Nephron (organoid): Measurements from ENCODE around the gene NTM.

Experiments
- H3K27ac Mint-ChIP-seq, 3 experiments: 2 replicates each; pipeline ENCODE4 v1.8.0; 2020; ENCODE audit warnings: mixed read lengths in 3 of 3, mild to moderate bottlenecking in 2 of 3, moderate library complexity in 1 of 3
- H3K27me3 Mint-ChIP-seq: 2 replicates; pipeline ENCODE4 v1.8.0; 2021; ENCODE audit warnings: low read depth, mild to moderate bottlenecking, moderate library complexity, mixed read lengths
- H3K36me3 Mint-ChIP-seq: 2 replicates; pipeline ENCODE4 v1.8.0; 2020; ENCODE audit warnings: low read depth, mixed read lengths
- H3K4me1 Mint-ChIP-seq: 2 replicates; pipeline ENCODE4 v1.8.0; 2020; ENCODE audit warnings: mixed read lengths
- H3K4me3 Mint-ChIP-seq, 3 experiments: 2 replicates each; pipeline ENCODE4 v1.8.0; 2020; ENCODE audit warnings: mild to moderate bottlenecking in 3 of 3, mixed read lengths in 3 of 3, moderate library complexity in 2 of 3
- H3K9me3 Mint-ChIP-seq: 2 replicates; pipeline ENCODE4 v1.8.0; 2020; ENCODE audit warnings: mixed read lengths
- TF ChIP-seq, protein P1 (sequence below), 3 experiments: fragments of 200-600 bp; sonication (generic); IDR thresholded peaks; one replicate each; pipeline ENCODE4 v1.5.0; 2021; ENCODE audit warnings: antibody characterized with exemption in 3 of 3; ENCODE audit not compliant: unreplicated experiment in 3 of 3

NTM gene

DNA sequence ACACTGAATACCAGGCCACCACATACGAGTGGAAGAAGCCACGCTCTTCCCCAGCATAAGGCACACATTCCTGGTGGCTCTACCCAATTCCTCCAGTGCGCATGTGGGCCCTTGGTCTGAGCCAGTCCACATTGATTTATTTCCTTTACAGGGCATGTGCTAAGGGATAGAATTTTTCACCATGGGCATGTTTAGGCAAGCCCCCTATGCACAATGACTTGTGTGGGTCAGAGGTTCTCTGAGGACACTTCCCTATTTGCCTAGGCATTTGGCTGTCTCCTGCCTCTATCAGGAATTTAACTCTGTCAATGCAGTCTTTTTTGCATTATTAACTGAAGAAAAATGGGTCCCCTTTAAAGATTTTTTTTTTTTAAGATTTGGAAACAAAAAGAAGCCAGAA lies 718.1 kb downstream of the NTM start:
- TF ChIP-seq, protein P1, sequence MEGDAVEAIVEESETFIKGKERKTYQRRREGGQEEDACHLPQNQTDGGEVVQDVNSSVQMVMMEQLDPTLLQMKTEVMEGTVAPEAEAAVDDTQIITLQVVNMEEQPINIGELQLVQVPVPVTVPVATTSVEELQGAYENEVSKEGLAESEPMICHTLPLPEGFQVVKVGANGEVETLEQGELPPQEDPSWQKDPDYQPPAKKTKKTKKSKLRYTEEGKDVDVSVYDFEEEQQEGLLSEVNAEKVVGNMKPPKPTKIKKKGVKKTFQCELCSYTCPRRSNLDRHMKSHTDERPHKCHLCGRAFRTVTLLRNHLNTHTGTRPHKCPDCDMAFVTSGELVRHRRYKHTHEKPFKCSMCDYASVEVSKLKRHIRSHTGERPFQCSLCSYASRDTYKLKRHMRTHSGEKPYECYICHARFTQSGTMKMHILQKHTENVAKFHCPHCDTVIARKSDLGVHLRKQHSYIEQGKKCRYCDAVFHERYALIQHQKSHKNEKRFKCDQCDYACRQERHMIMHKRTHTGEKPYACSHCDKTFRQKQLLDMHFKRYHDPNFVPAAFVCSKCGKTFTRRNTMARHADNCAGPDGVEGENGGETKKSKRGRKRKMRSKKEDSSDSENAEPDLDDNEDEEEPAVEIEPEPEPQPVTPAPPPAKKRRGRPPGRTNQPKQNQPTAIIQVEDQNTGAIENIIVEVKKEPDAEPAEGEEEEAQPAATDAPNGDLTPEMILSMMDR (IDR thresholded peaks at IDR 0.05; ENCODE audit: unreplicated experiment in 3 of 3), result no peak
- H3K36me3 Mint-ChIP-seq, result peaks cover 6% of the 10 kb centered on the region
- H3K4me1 Mint-ChIP-seq, result no peaks in the 10 kb centered on the region
- H3K4me3 Mint-ChIP-seq, result no peak overlapping the region
- peaks cover 5% of the 10 kb centered on the region for H3K27me3 Mint-ChIP-seq
- H3K27ac Mint-ChIP-seq, result no peak overlapping the region
- H3K9me3 Mint-ChIP-seq, result peaks cover 27% of the 10 kb centered on the region

DNA sequence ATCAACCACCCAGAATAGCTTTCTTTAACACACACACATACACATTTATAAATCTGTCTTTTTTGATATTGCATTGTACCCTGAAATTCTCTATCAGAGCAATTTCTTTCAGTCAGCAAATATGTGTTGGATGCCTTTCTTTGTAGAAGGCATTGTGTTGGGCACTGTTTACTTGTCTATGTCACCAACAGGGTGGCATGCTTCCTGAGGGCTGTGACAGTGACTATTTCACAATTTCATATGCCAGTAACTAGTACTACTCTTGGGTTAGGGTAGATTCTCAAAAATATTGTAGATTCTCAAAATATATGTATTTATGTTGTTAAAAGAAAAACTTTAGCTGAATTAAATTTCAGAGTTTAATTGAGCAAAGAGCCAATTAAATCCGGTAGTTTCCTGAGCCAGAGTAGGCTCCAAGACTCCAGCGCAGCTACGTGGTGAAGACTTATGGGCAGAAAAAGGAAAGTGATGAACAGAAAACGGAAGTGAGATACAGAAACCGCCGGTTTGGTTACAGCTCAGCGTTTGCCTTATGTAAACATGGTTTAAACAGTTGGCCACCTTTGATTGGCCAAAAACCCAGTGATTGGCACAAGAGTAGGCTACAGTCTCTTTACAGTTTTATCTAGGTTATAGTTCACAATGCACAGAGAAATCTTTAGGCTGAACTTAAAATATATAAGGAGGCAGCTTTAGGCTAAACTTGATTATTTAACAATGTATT lies 723.3 kb downstream of the NTM start:
- Mint-ChIP-seq H3K4me3 (no peak overlapping the region), H3K9me3 (no peaks in the 10 kb centered on the region), H3K27me3 (peaks cover 10% of the 10 kb centered on the region), H3K4me1 (peaks cover 11% of the 10 kb centered on the region), H3K27ac (no peak overlapping the region), H3K36me3 (no peaks in the 10 kb centered on the region)
- TF ChIP-seq, protein P1 (IDR thresholded peaks at IDR 0.05; ENCODE audit: unreplicated experiment in 3 of 3), result no peak

DNA sequence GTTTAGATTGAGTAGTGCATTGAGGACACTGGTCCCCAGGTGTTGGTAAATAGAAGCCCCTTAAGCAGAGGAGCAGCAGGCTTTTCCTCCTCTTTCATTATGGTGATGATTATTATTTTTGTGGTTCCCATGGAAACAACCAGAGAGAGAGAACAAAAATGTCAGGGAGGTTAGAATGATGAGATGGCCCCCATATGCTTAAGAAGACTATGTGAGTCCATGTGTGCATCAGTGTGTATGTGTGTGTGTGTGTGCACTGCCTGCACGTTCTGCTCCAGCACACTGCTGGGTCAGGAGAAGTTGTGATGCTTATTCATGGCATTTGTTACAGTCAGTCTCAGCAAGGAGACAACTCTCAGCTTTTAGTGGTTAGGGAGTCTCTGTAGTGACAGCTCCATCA lies 724.2 kb downstream of the NTM start:
- Mint-ChIP-seq H3K4me1 (peaks cover 11% of the 10 kb centered on the region), H3K9me3 (no peaks in the 10 kb centered on the region), H3K4me3 (no peak overlapping the region), H3K27ac (no peak overlapping the region), H3K27me3 (peaks cover 14% of the 10 kb centered on the region), H3K36me3 (no peaks in the 10 kb centered on the region)
- TF ChIP-seq, protein P1 (IDR thresholded peaks at IDR 0.05; ENCODE audit: unreplicated experiment in 3 of 3), result no peak

DNA sequence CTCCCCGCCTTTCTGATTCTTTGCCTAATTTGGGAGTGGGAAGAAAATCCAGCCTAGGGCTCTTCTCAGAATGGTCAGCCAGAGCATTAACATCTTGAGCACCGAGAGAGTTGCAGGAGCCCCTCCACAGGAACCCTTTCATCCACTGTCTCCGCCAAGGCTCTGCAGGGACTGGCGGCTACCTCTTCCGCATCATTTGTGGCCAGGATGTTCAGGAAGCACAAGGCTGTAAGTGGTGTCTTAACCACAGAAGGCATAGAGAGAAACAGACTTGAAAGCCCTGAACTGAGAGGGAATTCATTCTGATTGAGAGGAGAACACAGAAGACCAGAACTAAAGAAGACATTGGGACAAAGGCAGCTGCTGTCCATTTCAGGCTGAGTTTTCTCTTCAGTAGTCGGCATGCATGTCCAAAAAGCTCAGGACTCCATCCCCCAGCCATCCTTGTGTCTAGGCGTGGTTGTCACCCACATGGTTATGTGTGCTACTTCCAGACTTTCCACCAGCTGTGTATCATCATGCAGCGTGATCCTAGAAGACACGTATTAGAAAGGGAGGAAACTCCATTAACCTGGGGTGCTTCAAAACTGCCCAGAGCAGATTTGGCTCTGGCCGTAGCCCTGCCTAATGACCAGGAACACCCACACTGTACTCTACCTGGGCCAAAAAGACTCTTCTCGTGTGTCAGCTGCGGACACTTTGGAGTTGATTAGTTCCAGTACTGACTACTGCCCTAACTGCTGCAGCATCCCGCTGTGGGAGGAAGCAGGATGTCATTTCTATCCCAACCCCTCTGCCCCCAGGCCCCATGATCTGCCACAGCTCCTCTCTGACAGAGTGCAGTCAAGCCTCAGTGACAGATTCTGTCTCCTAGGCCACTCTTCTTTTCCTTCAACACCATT lies 725.1 kb downstream of the NTM start:
- peak overlapping the region; percentile 8 to 32 (median 8) for H3K27ac Mint-ChIP-seq
- H3K4me3 Mint-ChIP-seq, result no peak overlapping the region
- no peaks in the 10 kb centered on the region for H3K9me3 Mint-ChIP-seq
- no peaks in the 10 kb centered on the region for H3K36me3 Mint-ChIP-seq
- H3K27me3 Mint-ChIP-seq, result peaks cover 17% of the 10 kb centered on the region
- H3K4me1 Mint-ChIP-seq, result peaks cover 11% of the 10 kb centered on the region
- TF ChIP-seq, protein P1 (IDR thresholded peaks at IDR 0.05; ENCODE audit: unreplicated experiment in 3 of 3), result no peak

DNA sequence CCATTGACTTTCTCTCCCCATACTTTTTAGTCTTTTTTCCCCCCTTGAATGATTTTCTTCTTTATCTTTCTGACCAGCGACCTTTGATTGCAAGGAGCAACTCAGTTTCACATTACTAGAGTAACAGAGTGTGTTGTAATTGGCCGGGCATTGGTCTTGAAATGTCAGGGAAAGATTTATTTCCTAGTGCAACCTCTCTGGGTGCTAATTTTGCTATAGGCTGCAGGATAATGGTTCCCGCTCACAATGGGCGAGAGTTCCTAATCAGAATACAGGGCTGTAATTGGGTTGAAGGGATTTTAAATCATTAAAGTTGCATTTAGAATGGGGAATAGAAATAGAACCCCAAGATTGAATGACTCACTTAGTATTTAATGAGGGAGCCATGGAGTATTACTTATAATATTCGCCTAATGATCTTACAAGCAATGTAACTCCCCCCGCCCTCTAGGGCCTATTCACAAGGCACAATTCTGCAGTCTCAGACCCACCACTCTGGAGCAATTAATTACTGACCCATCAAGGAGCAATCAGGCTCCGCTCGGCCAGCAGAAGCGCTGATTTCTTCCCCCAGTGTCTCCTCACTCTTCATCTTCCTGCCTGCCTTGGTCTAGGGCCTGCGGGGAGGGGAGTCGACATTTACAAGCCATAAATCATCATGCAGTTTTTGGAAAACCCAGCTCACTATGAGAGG lies 725.9 kb downstream of the NTM start:
- Mint-ChIP-seq H3K27ac (no peak overlapping the region), H3K4me3 (no peak overlapping the region), H3K27me3 (peaks cover 17% of the 10 kb centered on the region), H3K4me1 (peaks cover 11% of the 10 kb centered on the region), H3K9me3 (no peaks in the 10 kb centered on the region), H3K36me3 (no peaks in the 10 kb centered on the region)
- TF ChIP-seq, protein P1 (IDR thresholded peaks at IDR 0.05; ENCODE audit: unreplicated experiment in 3 of 3), result no peak
